ENCODE results near the gene ABCF3. TPM values are rescaled to one million over a fixed set of nuclear protein-coding genes. Genes with fewer than 3 reads are reported as not detected.

The ABCF3 gene
- total and polyA plus RNA-seq, 4 donors: 28.1 to 59.2 (median 33.7) TPM

GRCh38 chr3:184200825-184201224 lies 14.8 kb downstream of the ABCF3 start:
- no peak overlapping the region for H3K4me3 ChIP-seq (ENCODE audit: low read depth in 1 of 3, low read length in 3 of 3)
- H3K27me3 ChIP-seq (ENCODE audit: control insufficient read depth in 4 of 4, insufficient read depth in 4 of 4, low read length in 3 of 4): no peaks in the 10 kb centered on the region
- H3K4me1 ChIP-seq (ENCODE audit: control insufficient read depth in 4 of 4, insufficient read depth in 4 of 4, low read length in 3 of 4): no peaks in the 10 kb centered on the region
- TF ChIP-seq RAD21 (IDR thresholded peaks at IDR 0.05): no peak
- TF ChIP-seq, protein P1, sequence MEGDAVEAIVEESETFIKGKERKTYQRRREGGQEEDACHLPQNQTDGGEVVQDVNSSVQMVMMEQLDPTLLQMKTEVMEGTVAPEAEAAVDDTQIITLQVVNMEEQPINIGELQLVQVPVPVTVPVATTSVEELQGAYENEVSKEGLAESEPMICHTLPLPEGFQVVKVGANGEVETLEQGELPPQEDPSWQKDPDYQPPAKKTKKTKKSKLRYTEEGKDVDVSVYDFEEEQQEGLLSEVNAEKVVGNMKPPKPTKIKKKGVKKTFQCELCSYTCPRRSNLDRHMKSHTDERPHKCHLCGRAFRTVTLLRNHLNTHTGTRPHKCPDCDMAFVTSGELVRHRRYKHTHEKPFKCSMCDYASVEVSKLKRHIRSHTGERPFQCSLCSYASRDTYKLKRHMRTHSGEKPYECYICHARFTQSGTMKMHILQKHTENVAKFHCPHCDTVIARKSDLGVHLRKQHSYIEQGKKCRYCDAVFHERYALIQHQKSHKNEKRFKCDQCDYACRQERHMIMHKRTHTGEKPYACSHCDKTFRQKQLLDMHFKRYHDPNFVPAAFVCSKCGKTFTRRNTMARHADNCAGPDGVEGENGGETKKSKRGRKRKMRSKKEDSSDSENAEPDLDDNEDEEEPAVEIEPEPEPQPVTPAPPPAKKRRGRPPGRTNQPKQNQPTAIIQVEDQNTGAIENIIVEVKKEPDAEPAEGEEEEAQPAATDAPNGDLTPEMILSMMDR (IDR thresholded peaks at IDR 0.05; ENCODE audit: low read depth, low read length, missing input control): no peak
- TF ChIP-seq HNF4A (conservative IDR thresholded peaks at IDR 0.05): no peak
- no peak for TF ChIP-seq GABPA (IDR thresholded peaks at IDR 0.05 in 1 of 2, conservative IDR thresholded peaks at IDR 0.05 in 1 of 2)
- H3K9ac ChIP-seq (ENCODE audit: low read depth in 1 of 2, low read length in 2 of 2): no peak overlapping the region
- no peak for DNase-seq (ENCODE audit: low spot score)
- H3K36me3 ChIP-seq (ENCODE audit: control insufficient read depth in 4 of 4, insufficient read depth in 3 of 4, low read depth in 1 of 4, low read length in 3 of 4): peaks cover 0 to 3% (median 0%) of the 10 kb centered on the region in 4 donors
- H3K9me3 ChIP-seq (ENCODE audit: control insufficient read depth in 4 of 4, low read length in 3 of 4): no peaks in the 10 kb centered on the region
- no peak overlapping the region for H3K27ac ChIP-seq (ENCODE audit: low read depth in 1 of 2, low read length in 2 of 2)

GRCh38 chr3:184203526-184203925 lies 17.5 kb downstream of the ABCF3 start:
- H3K9me3 ChIP-seq (ENCODE audit: control insufficient read depth in 4 of 4, low read length in 3 of 4): no peaks in the 10 kb centered on the region
- no peak overlapping the region for H3K9ac ChIP-seq (ENCODE audit: low read depth in 1 of 2, low read length in 2 of 2)
- WGBS: 87% methylated on average over 8 of the region's 8 CpGs
- H3K27me3 ChIP-seq (ENCODE audit: control insufficient read depth in 4 of 4, insufficient read depth in 4 of 4, low read length in 3 of 4): no peaks in the 10 kb centered on the region
- no peaks in the 10 kb centered on the region for H3K4me1 ChIP-seq (ENCODE audit: control insufficient read depth in 4 of 4, insufficient read depth in 4 of 4, low read length in 3 of 4)
- H3K27ac ChIP-seq (ENCODE audit: low read depth in 1 of 2, low read length in 2 of 2): no peak overlapping the region
- no peak for TF ChIP-seq TAF1 (conservative IDR thresholded peaks at IDR 0.05)
- TF ChIP-seq ATF3 (IDR thresholded peaks at IDR 0.05): no peak
- TF ChIP-seq FOXA1 (IDR thresholded peaks at IDR 0.05): no peak
- TF ChIP-seq EGR1 (IDR thresholded peaks at IDR 0.05; ENCODE audit: low read depth in 2 of 2): no peak
- TF ChIP-seq RXRA (IDR thresholded peaks at IDR 0.05): no peak
- no peak for TF ChIP-seq HNF4G (IDR thresholded peaks at IDR 0.05)
- no peak for TF ChIP-seq RAD21 (IDR thresholded peaks at IDR 0.05)
- TF ChIP-seq HNF4A (conservative IDR thresholded peaks at IDR 0.05): no peak
- no peak for TF ChIP-seq FOXA2 (IDR thresholded peaks at IDR 0.05)
- no peak for TF ChIP-seq JUND (IDR thresholded peaks at IDR 0.05)
- TF ChIP-seq NR2F2 (IDR thresholded peaks at IDR 0.05): no peak
- no peak for TF ChIP-seq GABPA (IDR thresholded peaks at IDR 0.05 in 1 of 2, conservative IDR thresholded peaks at IDR 0.05 in 1 of 2)
- no peak for TF ChIP-seq YY1 (IDR thresholded peaks at IDR 0.05)
- TF ChIP-seq SP1 (IDR thresholded peaks at IDR 0.05): no peak
- TF ChIP-seq, protein P1 (IDR thresholded peaks at IDR 0.05; ENCODE audit: low read depth, low read length, missing input control): no peak
- TF ChIP-seq, protein P2, sequence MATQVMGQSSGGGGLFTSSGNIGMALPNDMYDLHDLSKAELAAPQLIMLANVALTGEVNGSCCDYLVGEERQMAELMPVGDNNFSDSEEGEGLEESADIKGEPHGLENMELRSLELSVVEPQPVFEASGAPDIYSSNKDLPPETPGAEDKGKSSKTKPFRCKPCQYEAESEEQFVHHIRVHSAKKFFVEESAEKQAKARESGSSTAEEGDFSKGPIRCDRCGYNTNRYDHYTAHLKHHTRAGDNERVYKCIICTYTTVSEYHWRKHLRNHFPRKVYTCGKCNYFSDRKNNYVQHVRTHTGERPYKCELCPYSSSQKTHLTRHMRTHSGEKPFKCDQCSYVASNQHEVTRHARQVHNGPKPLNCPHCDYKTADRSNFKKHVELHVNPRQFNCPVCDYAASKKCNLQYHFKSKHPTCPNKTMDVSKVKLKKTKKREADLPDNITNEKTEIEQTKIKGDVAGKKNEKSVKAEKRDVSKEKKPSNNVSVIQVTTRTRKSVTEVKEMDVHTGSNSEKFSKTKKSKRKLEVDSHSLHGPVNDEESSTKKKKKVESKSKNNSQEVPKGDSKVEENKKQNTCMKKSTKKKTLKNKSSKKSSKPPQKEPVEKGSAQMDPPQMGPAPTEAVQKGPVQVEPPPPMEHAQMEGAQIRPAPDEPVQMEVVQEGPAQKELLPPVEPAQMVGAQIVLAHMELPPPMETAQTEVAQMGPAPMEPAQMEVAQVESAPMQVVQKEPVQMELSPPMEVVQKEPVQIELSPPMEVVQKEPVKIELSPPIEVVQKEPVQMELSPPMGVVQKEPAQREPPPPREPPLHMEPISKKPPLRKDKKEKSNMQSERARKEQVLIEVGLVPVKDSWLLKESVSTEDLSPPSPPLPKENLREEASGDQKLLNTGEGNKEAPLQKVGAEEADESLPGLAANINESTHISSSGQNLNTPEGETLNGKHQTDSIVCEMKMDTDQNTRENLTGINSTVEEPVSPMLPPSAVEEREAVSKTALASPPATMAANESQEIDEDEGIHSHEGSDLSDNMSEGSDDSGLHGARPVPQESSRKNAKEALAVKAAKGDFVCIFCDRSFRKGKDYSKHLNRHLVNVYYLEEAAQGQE (IDR thresholded peaks at IDR 0.05): no peak
- no peak for TF ChIP-seq ZBTB33 (IDR thresholded peaks at IDR 0.05)
- no peak for TF ChIP-seq MAX (IDR thresholded peaks at IDR 0.05)
- DNase-seq (ENCODE audit: low spot score): no peak
- H3K4me3 ChIP-seq (ENCODE audit: low read depth in 1 of 3, low read length in 3 of 3): no peak overlapping the region
- H3K36me3 ChIP-seq (ENCODE audit: control insufficient read depth in 4 of 4, insufficient read depth in 3 of 4, low read depth in 1 of 4, low read length in 3 of 4): no peaks in the 10 kb centered on the region
